ENCODE data around the gene PRKCH.

DNA sequence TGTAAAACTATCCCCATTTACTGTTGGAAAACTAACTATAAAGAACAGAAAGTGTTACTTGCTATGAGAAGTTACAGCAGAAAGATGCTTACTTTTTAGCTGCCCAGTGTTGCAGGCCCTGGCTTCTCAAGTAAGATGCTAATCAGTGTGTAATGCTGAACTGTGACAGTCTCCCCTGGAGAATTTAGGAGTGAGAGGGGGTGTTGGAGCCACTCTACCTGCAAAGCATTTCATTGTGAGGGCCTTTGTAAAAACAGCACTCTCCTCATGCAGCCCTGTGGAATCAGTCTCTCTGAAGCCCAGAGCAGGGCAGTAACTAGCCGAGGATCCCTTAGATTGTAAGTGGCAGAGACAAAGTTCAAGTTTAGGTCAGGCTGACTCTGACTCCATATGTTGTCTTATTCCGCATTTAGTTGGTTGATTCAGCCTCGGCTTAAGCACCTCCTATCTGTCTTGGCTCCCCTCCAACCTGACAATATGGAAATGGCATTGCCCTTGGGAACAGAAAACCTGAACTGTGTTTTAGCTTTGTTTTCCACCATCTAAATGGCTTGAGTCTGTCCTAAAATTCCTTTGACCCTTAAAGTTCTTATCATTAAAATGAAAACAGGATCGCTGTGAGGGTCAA lies 141.3 kb downstream of the PRKCH start:
- TF ChIP-seq CSDC2 (CRISPR knock-in tag; IDR thresholded peaks at IDR 0.05) (peak; percentile 74; the same call in 1 of the 2 replicates), ZNF70 (CRISPR knock-in tag; IDR thresholded peaks at IDR 0.05) (no peak), TCF4 (CRISPR knock-in tag; IDR thresholded peaks at IDR 0.05; ENCODE audit: borderline replicate concordance) (peak; percentile 69; the same call in 1 of the 2 replicates), SNAI2 (CRISPR knock-in tag; IDR thresholded peaks at IDR 0.05) (peak; percentile 79), POU6F1 (CRISPR knock-in tag; IDR thresholded peaks at IDR 0.05; ENCODE audit: borderline replicate concordance, low read depth) (no peak), PPARA (CRISPR knock-in tag; IDR thresholded peaks at IDR 0.05; ENCODE audit: borderline replicate concordance) (no peak), ZFP30 (CRISPR knock-in tag; IDR thresholded peaks at IDR 0.05) (no peak)
- TF ChIP-seq, protein P1, sequence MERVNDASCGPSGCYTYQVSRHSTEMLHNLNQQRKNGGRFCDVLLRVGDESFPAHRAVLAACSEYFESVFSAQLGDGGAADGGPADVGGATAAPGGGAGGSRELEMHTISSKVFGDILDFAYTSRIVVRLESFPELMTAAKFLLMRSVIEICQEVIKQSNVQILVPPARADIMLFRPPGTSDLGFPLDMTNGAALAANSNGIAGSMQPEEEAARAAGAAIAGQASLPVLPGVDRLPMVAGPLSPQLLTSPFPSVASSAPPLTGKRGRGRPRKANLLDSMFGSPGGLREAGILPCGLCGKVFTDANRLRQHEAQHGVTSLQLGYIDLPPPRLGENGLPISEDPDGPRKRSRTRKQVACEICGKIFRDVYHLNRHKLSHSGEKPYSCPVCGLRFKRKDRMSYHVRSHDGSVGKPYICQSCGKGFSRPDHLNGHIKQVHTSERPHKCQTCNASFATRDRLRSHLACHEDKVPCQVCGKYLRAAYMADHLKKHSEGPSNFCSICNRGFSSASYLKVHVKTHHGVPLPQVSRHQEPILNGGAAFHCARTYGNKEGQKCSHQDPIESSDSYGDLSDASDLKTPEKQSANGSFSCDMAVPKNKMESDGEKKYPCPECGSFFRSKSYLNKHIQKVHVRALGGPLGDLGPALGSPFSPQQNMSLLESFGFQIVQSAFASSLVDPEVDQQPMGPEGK (CRISPR knock-in tag; IDR thresholded peaks at IDR 0.05; ENCODE audit: borderline replicate concordance) = no peak

All from SK-N-SH treated with all-trans-retinoic acid at 6 μM for 48 hours (cell line).